GM18868 (cell line): ENCODE results near the gene TBC1D16.
"Not testable (repeated sequence)": the region's sequence is repeated elsewhere in the genome, so short reads cannot be mapped to it uniquely, and the experiment has no call there.

Experiments used
- ATAC-seq: cut with Tn5 transposase; IDR thresholded peaks from one replicate; pipeline ENCODE4 v1.9.1; 2021; ENCODE audit warnings: mild to moderate bottlenecking, moderate library complexity; ENCODE audit not compliant: unreplicated experiment

The TBC1D16 gene

GRCh38 chr17:80006339-80006720, 29.3 kb downstream of the TBC1D16 start:
- no peak for ATAC-seq

DNA sequence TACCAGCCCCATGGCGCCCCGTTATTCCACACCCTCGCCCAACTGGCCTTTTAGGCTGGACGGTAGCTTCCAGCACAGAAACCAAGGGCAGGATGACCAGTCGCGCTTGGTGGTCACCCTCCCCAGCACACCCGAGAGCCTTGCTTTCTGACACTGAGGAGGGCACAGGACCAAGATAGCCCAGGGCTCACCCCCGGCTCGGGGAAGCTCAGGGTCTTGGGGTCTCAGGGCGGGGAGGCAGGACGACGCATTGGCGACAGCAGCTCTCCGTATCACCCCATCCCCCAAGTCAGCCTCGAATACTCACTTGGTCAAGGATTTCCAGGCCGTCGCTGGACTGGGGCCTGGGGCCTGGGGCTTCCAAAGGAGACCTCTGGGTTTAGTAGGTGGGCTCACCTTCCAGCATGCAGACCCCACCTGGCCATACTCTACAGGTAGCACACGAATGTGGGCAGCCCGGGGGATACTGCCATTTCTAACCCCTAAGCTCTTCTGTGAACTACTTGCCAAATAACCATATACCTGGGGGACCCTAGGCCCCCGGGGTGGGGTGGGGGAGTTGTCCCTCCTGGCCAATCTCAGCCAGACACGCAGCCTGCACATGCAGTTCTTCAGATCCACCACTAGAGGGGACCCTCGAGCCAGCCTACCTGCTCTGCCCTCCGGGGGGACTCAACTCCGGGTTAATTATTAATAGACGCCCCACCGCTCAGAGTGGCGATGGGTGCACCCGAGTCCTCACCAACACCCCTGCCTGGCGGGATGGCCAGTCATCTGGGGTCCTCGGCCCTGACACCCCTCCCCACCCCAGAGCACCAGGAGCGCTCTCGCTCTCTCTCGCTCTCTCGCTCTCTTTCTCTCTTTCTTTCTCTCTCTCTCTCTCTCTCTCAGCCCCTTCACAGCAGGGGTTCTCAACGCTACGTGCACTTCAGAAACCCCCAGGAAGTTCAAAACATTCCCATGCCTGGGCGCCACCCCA, 30.0 kb downstream of the TBC1D16 start:
- ATAC-seq, result no peak

DNA sequence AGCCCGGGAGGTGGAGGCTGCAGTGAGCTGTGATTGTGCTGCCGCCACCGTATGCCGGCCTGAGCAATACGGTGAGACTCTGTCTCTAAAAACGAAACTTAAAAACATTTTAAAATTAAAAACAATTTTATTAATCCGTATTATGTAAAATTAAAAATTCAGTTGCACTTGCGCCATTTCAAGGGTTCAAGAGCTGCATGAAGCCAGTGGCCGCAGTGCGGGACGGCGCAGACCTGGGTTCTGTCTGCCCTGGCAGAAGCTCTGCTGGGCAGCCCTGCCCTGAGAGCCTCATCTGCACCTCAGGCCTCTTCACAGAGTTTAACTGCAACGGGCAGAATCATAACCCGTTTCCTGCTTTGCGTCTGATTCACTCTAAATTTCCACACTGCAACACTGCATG, 31.7 kb downstream of the TBC1D16 start:
- ATAC-seq, result no peak

DNA sequence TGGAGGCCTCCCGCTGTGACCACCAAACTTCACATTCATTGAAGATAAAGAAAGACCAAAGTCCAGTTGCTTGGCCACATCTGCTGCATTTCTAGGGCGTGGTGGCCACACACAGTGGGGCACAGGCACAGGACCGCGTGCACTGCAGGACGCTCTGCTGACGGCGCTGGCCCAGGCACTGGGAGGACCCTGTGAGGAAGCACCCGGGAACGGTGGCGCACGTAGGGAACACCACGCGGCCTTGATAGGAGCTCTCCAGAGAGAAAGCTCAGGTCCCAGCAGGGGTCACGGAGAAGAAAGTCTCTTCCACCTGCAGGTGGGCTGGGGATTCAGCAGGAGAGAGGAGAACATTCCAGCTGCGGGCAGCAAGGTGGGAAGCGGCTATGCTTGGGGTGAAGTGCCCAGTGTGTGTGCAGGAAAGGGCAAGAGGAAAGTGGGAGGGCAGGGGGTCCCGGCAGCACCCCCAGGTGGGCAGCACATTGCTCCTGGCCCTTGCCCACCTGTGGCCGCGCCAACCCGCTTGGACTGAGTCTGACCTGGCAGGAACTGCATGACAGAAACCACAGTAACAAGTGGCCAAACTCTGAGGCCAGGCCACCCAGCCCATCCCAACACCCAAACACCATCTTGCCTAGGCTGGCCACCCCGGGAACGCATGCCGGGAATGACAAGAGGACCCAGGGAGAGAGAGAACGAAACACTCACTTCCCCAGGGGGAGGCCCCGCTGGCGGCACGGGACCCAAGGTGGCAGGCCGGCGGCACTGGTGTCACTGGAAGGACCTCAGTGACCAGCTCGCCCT, 32.8 kb downstream of the TBC1D16 start:
- ATAC-seq, result no peak

DNA sequence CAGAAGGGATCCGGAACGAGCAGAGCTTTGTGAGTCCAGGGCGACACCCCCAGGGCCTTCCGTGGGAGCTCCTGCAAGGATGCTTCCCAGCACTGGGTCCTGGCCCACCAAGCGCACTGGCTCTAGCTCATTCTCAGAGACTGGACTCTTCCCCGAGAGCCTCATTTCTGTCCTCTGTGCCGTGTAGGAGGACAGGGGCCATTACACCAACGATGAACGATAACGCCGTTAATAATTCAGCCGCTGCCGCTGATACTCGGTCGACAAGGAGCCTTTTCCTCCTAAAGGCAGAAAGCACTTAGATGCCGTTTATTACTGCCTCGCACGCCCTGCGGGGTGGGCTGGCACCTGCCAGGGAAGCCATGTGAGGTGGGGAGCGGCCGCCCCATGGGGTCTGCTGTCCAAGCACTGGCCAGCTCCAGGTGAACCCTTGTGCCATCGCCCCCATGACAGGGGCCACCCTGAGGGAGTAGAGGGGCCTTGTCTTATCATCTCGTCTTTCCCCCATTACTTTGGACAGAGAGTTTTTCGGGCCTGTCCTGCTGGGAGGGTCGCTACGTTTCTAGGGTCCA, 33.5 kb downstream of the TBC1D16 start:
- no peak for ATAC-seq

DNA sequence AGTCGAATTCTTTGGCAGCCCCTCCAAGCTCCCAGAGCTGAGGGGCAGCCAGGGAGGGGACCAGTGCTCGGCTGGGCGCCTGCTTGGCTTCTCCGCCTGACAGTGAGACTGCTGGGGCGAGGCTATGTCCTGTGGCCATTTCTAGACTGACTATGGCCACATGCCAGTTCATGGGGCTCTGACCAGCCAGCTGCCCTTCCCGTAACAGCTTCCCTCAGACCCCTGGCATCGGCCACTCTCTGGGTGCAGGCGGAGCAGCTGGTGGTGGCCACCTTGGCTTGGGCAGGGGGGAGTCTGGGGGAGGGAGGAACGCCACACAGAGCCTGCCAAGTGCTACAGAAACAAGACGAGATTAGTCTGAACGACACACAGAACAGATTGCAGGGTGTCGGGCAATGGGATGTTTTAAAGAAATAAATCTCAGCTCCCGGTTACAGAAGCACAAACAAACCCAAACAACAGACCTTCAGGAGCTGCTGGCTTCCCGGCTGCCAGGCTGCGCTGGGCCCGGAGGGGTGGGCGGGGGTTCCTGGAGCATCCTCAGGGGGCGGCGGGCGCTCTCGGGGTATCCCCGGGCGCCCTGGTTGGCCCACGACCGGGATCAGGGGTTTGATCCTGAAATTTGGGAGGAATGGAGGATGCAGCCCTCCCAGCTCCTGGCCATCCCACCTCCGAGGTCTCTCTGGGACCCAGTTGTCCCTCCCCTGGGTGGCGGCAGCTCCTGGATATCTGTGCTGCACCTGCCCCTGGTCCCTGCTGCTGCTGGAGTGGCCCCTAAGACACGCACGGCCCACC, 34.5 kb downstream of the TBC1D16 start:
- no peak for ATAC-seq

DNA sequence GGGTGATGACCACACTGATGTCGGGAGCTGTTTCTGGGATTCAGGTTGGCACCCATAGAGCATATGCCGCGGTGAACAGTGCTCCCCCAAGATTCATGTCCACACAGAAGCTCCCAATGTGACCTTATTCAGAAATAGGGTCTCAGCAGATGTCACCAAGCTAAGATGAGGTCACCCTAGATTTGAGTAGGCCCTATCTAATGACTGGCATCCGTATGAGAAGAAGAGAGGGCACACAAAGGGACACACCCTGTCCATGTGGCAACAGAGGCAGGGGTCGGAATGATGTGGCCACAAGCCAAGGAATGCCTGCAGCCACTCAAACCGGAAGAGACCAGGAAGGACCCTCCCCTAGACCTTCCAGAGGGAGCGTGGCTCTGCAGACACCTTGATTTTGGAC, 35.5 kb downstream of the TBC1D16 start:
- no peak for ATAC-seq

DNA sequence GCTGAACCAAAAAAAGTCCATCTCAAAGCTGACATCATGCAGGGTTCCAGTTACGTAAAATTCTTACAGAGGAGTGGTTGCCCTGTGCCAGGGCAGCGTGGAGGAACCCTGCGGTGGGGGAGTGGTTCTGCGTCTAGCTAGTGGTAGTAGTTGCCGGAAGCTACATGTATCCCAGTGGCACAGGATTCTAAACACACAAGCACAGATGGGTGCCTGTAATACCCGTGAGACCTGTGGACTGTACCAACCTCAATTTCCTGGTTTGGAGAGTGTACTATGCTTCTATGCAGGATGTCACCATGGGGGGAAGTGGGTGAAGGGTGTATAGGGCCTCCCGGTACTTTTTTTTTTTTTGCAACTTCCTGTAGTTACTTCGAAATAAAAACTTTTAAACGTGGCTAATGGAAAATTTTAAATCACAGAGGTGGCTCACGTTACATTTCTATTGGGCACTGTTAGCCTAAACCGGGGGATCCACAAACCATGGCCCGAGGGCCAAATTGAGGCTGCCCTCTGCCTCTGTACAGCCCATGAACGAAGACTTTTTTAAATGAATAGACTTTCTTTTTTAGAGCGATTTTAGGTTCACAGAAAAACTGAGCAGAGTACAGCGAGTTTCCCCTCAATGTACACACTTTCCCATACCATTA, 38.5 kb downstream of the TBC1D16 start:
- ATAC-seq, result no peak

- no peak for ATAC-seq
These were observed 39.4 kb downstream of the TBC1D16 start for GRCh38 chr17:79996291-79996690.

DNA sequence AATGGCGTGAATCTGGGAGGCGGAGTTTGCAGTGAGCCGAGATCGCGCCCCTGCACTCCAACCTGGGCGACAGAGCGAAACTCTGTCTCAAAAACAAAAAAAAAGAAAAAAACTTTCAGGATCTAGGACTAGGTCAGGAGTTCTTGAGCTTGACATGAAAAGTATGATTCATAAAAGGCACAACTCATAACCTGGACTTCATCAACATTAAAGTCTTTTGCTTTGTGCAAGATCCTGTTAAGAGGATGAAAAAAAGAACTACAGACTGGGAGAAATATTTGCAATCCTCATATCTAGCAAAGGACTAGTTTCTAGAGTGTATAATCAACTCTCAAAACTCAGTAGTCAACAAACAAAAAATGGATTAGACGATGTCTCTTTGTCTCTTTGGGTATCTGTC, 40.0 kb downstream of the TBC1D16 start:
- no peak for ATAC-seq

DNA sequence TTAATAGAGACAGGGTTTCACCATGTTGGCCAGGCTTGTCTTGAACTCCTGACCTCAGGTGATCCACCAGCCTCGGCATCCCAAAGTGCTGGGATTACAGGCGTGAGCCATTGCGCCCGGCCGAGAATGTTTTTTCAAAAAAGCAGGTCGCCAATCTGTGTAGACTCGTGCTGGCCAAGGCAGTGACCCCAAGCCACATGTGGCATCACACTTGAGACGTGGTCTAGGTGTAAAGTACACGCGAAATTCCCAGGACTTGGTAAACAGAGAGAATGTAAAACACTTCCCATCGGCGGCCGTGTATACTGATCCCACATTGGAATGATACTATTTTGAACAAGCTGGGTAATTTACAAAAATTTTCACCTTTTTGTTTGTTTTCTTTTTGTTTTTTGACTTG, 41.1 kb downstream of the TBC1D16 start:
- ATAC-seq, result no peak

- not testable (repeated sequence) for ATAC-seq
These were observed 41.5 kb downstream of the TBC1D16 start for GRCh38 chr17:79994228-79994569.

GRCh38 chr17:79993390-79994227, 42.1 kb downstream of the TBC1D16 start:
- peak; percentile 42 for ATAC-seq

DNA sequence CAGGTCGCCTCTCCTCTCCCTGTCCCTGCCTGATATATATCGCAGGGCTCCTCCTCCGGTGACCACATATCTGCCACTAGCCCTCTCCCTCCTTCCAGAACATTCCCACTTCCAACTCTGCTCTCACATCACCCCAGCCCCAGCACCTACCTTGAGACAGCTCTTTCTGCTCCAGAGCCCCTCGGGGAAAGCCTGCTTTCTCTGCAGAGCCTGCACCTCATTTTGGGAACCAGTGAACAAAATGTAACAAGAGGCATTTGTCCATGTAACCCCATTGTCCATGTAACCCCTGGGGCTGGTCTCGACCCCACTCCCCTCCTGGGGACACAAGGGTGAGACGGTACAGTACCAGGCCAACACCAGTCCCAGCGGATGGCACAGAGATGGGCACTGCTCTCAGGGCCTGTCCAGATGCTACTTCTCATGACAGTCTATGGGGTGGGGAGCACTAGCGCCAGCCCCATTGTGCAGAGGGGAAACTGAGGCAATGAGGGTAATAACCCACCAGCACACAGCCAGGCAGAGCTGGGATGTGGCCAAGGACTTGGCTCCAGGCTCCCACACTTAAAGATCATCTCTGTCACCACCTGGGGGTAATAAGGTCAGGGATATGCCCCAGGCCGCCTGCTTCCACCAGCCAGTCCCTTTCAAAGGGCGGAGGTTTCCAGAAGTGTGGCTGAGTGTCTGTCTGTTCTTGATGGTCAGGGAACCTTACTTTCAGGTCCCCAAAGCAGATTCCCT, 42.9 kb downstream of the TBC1D16 start:
- no peak for ATAC-seq

GRCh38 chr17:79991924-79992648, 43.6 kb downstream of the TBC1D16 start:
- no peak for ATAC-seq

DNA sequence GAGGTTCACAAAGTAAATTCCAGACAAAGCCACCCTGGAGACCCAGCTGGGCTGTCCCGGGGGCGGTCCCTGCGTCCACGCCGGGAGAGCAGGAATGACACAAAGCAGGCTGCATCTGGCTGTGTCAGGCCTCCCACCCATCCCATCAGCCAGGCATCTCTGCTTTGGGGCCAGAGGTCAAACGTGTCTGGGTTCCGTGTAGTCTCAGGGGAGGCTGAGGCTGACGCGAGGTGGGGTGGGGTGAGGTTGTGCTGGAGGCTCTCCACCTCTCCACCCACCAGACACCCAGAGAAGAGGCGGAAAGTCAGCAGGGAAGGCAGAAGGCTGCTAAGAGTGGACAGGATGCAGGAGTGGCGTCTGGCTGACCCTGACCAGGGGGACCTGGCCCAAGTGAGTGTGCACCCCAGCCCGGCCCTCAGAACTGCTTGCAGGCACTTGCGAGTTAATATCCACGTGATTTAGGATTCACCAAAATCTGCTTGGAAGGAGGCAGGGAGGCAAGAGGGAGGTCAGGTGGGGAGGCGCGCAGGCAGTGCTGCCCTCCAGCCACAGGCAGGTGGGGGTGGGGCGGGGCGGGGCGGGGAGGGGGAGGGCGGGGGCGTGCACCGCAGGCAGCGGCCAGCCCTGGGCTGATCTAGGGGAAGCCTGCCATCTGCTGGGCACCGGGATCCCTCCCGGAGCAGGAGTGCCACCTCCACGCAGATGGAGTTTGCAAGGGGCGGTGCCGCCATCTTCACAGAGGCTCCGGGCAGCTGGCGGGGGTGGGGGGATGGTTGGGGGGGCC, 44.3 kb downstream of the TBC1D16 start:
- no peak for ATAC-seq

DNA sequence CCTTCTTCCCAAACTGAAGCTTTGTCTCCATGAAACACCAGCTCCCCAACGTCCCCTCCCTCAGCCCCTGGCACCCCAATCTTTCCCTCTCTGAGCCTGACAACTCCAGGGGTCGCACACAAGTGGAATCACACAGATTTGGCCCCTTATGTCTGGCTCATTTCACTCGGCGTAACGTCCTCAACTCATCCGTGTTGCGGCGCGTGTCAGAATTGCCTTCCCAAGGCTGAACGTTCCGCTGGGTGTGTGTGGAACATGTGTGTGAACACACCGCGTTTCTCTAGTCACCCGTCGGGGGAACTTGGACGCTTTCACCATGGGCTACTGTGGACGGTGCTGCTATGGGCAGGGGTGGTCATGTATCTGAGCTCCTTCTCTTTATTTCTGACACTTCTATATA, 45.0 kb downstream of the TBC1D16 start:
- no peak for ATAC-seq
